KOPT-K1 (cell line): Measurements from ENCODE around the gene ANP32A.

Experiments
- H3K27ac ChIP-seq: fragments of 200-600 bp; sonication (generic); 2 replicates; pipeline ENCODE4 v1.5.1; 2016; ENCODE audit warnings: antibody characterized with exemption, mild to moderate bottlenecking, low read depth, low read length; ENCODE audit not compliant: poor library complexity, severe bottlenecking
- H3K36me3 ChIP-seq: fragments of 200-600 bp; sonication (generic); 2 replicates; pipeline ENCODE4 v1.5.1; 2017; ENCODE audit warnings: antibody characterized with exemption, mild to moderate bottlenecking, low read length, moderate library complexity; ENCODE audit not compliant: insufficient read depth
- H3K9me3 ChIP-seq: fragments of 200-600 bp; sonication (generic); 2 replicates; pipeline ENCODE4 v1.5.1; 2017; ENCODE audit warnings: antibody characterized with exemption, low read length, mild to moderate bottlenecking; ENCODE audit not compliant: insufficient read depth, poor library complexity, severe bottlenecking

The ANP32A gene

GRCh38 chr15:68785541-68785940 is 35.2 kb downstream of the ANP32A start:
- H3K27ac ChIP-seq: no peak overlapping the region
- peaks cover 100% of the 10 kb centered on the region for H3K36me3 ChIP-seq
- H3K9me3 ChIP-seq: no peaks in the 10 kb centered on the region

- Histone ChIP-seq H3K36me3 (peaks cover 100% of the 10 kb centered on the region), H3K9me3 (no peaks in the 10 kb centered on the region), H3K27ac (no peak overlapping the region)
These were observed 36.5 kb downstream of the ANP32A start for GRCh38 chr15:68784206-68784605.

- Histone ChIP-seq H3K27ac (no peak overlapping the region), H3K9me3 (no peaks in the 10 kb centered on the region), H3K36me3 (peaks cover 100% of the 10 kb centered on the region)
These were observed 37.3 kb downstream of the ANP32A start for GRCh38 chr15:68783226-68784058.

GRCh38 chr15:68782589-68783161 is 38.0 kb downstream of the ANP32A start:
- H3K36me3 ChIP-seq: peaks cover 100% of the 10 kb centered on the region
- no peaks in the 10 kb centered on the region for H3K9me3 ChIP-seq
- H3K27ac ChIP-seq: no peak overlapping the region

- Histone ChIP-seq H3K36me3 (peaks cover 100% of the 10 kb centered on the region), H3K9me3 (no peaks in the 10 kb centered on the region), H3K27ac (no peak overlapping the region)
These were observed 38.7 kb downstream of the ANP32A start for GRCh38 chr15:68781766-68782588.

GRCh38 chr15:68781217-68781616 is 39.5 kb downstream of the ANP32A start:
- H3K36me3 ChIP-seq: peaks cover 95% of the 10 kb centered on the region

GRCh38 chr15:68778876-68779275 is 41.8 kb downstream of the ANP32A start:
- Histone ChIP-seq H3K36me3 (peaks cover 71% of the 10 kb centered on the region), H3K27ac (no peak overlapping the region)

More at GRCh38 chr15:68781217-68781616, 39.5 kb downstream of the ANP32A start:
- H3K9me3 ChIP-seq: no peaks in the 10 kb centered on the region
- no peak overlapping the region for H3K27ac ChIP-seq

GRCh38 chr15:68776477-68777270 is 44.0 kb downstream of the ANP32A start:
- H3K27ac ChIP-seq: no peak overlapping the region
- H3K36me3 ChIP-seq: peaks cover 49% of the 10 kb centered on the region
- H3K9me3 ChIP-seq: no peaks in the 10 kb centered on the region

More at GRCh38 chr15:68778876-68779275, 41.8 kb downstream of the ANP32A start:
- no peaks in the 10 kb centered on the region for H3K9me3 ChIP-seq

- Histone ChIP-seq H3K9me3 (no peaks in the 10 kb centered on the region), H3K36me3 (peaks cover 41% of the 10 kb centered on the region), H3K27ac (no peak overlapping the region)
These were observed 44.8 kb downstream of the ANP32A start for GRCh38 chr15:68775671-68776476.

- Histone ChIP-seq H3K36me3 (peaks cover 34% of the 10 kb centered on the region), H3K27ac (no peak overlapping the region), H3K9me3 (no peaks in the 10 kb centered on the region)
These were observed 45.5 kb downstream of the ANP32A start for GRCh38 chr15:68775236-68775577.

GRCh38 chr15:68774521-68775235 is 46.0 kb downstream of the ANP32A start:
- Histone ChIP-seq H3K36me3 (peaks cover 29% of the 10 kb centered on the region), H3K9me3 (no peaks in the 10 kb centered on the region), H3K27ac (no peak overlapping the region)

GRCh38 chr15:68774120-68774519 is 46.6 kb downstream of the ANP32A start:
- Histone ChIP-seq H3K36me3 (peaks cover 24% of the 10 kb centered on the region), H3K9me3 (no peaks in the 10 kb centered on the region), H3K27ac (no peak overlapping the region)

- Histone ChIP-seq H3K9me3 (no peaks in the 10 kb centered on the region), H3K27ac (no peak overlapping the region), H3K36me3 (peaks cover 13% of the 10 kb centered on the region)
These were observed 47.7 kb downstream of the ANP32A start for GRCh38 chr15:68773036-68773435.
